Body of pancreas (tissue), 4 donors: ENCODE measurements around the gene ENTPD7. TPM values are rescaled to one million over a fixed set of nuclear protein-coding genes. Genes with fewer than 3 reads are reported as not detected.

Experiments
- ATAC-seq: fragments of 150-250 bp; one replicate; pipeline ENCODE4 v1.9.1; 2016
- DNase-seq, 4 donors: peaks; one replicate each; pipeline ENCODE4 v3.0.0-alpha.2; 2019
- H3K27ac ChIP-seq, 4 donors: fragments of 200-600 bp; sonication (generic); 1 replicate in 3 of 4; 2 replicates in 1 of 4; pipeline versions ENCODE4 v1.5.1 to v1.6.1; 2016 to 2019; ENCODE audit warnings: mild to moderate bottlenecking in 1 of 4, mixed read lengths in 1 of 4, moderate library complexity in 1 of 4
- H3K27me3 ChIP-seq, 2 donors: fragments of 200-600 bp; sonication (generic); one replicate each; pipeline ENCODE4 v1.6.0; 2016; ENCODE audit warnings: mild to moderate bottlenecking in 1 of 2
- H3K36me3 ChIP-seq, 2 donors: fragments of 200-600 bp; sonication (generic); replicated peaks in 1 of 2; 2 replicates each; pipeline ENCODE4 v1.5.1; 2016; ENCODE audit warnings: low read depth in 2 of 2; ENCODE audit not compliant: insufficient read depth in 1 of 2
- H3K4me1 ChIP-seq: fragments of 200-600 bp; sonication (generic); one replicate; pipeline ENCODE4 v1.6.0; 2016
- H3K4me3 ChIP-seq, 2 donors: fragments of 200-600 bp; sonication (generic); 1 replicate in 1 of 2; 2 replicates in 1 of 2; pipeline ENCODE4 v1.5.1; 2016 to 2019
- H3K9me3 ChIP-seq, 3 donors: fragments of 200-600 bp; sonication (generic); 1 replicate in 2 of 3; 2 replicates in 1 of 3; pipeline ENCODE4 v1.5.1; 2016
- CTCF ChIP-seq, 7 experiments: fragments of 450-650 bp in 4 of 7; fragments of 200-600 bp in 3 of 7; sonication (generic) in 3 of 7; IDR thresholded peaks; one replicate each; pipeline ENCODE4 v1.5.1; 2016 to 2019; ENCODE audit warnings: antibody characterized with exemption in 7 of 7
- POLR2A ChIP-seq, 3 donors: fragments of 450-650 bp; IDR thresholded peaks; one replicate each; pipeline ENCODE4 v1.6.1; 2016; ENCODE audit warnings: antibody characterized with exemption in 3 of 3, mild to moderate bottlenecking in 2 of 3
- WGBS, 2 donors: methylation state at CpG; one replicate each; pipeline ENCODE4 v1.1.5; 2017; 5-methylcytosine and 5-hydroxymethylcytosine counted together
- intact Hi-C: fragments of 100-400 bp; cut with DNase I; formaldehyde crosslinking; loops from one replicate; pipeline ENCODE4 v1.15.1; 2023
- total RNA-seq, 2 donors: library from RNA; depleted of rRNA; stranded (reverse); fragments of >200 nt; gene quantifications; one replicate each; pipeline ENCODE4 v1.1.0, GENCODE V29; 2016

The ENTPD7 gene
- total RNA-seq, 2 donors from 2014 or later, result 9.3 to 17.1 TPM

DNA sequence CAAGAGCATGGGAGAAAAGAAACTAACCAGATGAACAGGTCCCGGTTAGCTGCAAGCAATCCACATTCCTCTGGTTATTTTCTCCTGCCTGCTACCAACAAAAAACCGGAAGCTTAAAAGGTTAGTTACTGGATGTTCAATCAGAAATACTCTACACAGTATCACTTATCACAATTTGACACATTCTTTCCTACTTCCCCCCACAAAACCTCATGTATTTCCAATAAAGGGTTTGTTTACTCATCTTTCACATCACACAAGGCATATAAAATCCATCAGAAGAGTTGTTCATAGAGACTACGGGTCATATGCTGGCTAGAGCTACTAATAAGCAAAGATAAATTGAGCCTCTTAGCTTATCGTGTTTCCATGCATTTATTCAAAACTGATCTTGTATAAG is 43.9 kb upstream of the ENTPD7 start:
- Histone ChIP-seq H3K9me3 (no peaks in the 10 kb centered on the region), H3K27ac (no peak overlapping the region), H3K36me3 (peaks cover 0 to 5% of the 10 kb centered on the region in 2 donors), H3K4me3 (no peak overlapping the region), H3K4me1 (peaks cover 30% of the 10 kb centered on the region), H3K27me3 (no peaks in the 10 kb centered on the region)
- WGBS, 2 donors, result 42 to 60% methylated on average over 4 of the region's 4 CpGs
- TF ChIP-seq CTCF (IDR thresholded peaks at IDR 0.05) (no peak), POLR2A (IDR thresholded peaks at IDR 0.05) (no peak)
- intact Hi-C loops, result no loop called here
- no peak for ATAC-seq
- DNase-seq, result no peak

- intact Hi-C loops, result no loop called here
- Histone ChIP-seq H3K9me3 (no peaks in the 10 kb centered on the region), H3K27ac (no peak overlapping the region), H3K4me1 (peaks cover 35% of the 10 kb centered on the region), H3K36me3 (no peaks in the 10 kb centered on the region), H3K4me3 (no peak overlapping the region), H3K27me3 (no peaks in the 10 kb centered on the region)
- 52 to 54% methylated on average over 2 of the region's 2 CpGs for WGBS, 2 donors
- no peak for TF ChIP-seq CTCF (IDR thresholded peaks at IDR 0.05)
- no peak for TF ChIP-seq POLR2A (IDR thresholded peaks at IDR 0.05)
- DNase-seq, result no peak
- ATAC-seq, result no peak
Observed at GRCh38 chr10:99617696-99618095, 41.6 kb upstream of the ENTPD7 start.

DNA sequence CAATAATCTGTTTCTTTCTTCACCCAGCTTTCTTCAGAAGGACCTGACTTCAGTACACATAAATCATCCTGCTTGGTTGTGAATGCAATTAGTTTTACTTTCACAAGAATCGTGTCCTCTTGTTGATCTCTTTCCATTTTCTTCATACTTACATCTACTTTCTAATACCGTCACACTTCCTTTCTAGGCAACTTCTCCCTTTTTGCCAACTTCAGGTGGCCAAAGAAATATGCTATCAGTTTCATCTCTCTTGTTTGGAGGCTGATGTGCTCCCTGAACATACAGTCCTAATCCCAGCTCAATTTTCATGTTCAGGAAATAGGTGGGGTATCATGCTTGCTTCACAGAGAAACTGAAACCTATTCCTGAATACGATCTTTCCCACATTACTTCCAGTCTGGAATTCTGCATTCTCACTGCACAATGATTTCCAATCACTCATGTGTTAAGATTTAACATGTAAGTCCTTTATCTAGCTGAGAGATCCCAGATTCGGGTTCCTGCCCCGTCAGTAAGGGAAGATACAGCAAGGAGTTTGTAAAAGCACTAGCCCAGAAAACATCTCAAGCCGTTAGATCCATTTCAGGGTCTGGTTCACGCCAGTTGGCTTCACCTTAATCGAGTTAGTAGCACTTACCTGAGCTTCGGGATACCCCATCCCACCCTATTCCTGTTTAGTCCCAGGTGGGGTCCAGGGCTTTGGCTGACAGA is 40.1 kb upstream of the ENTPD7 start:
- no peak for DNase-seq
- H3K27ac ChIP-seq, result peak overlapping the region in 3 of 4 donors; percentile 64 to 99 (median 97)
- no peaks in the 10 kb centered on the region for H3K9me3 ChIP-seq
- ATAC-seq, result no peak
- H3K27me3 ChIP-seq, result no peaks in the 10 kb centered on the region
- intact Hi-C loops, result no loop called here
- 1 to 2% methylated on average over 9 of the region's 9 CpGs for WGBS, 2 donors
- no peaks in the 10 kb centered on the region for H3K36me3 ChIP-seq
- peak overlapping the region; percentile 45 to 78 for H3K4me3 ChIP-seq
- peak in 1 of 3 donors; percentile 8 for TF ChIP-seq POLR2A (IDR thresholded peaks at IDR 0.05)
- no peak for TF ChIP-seq CTCF (IDR thresholded peaks at IDR 0.05)
- H3K4me1 ChIP-seq, result peaks cover 35% of the 10 kb centered on the region

- intact Hi-C loops, result no loop called here
- H3K4me3 ChIP-seq, result peak within 1 kb of the TSS; percentile 45 to 78
- H3K9me3 ChIP-seq, result no peaks in the 10 kb centered on the region
- ATAC-seq (peak; percentile 91), DNase-seq (peak; percentile 94 to 99 (median 96))
- peaks cover 35% of the 10 kb centered on the region for H3K4me1 ChIP-seq
- peak within 1 kb of the TSS; percentile 88 to 99 (median 97) for H3K27ac ChIP-seq
- WGBS, 2 donors, result 0 to 1% methylated on average over 8 to 51 of the region's 75 CpGs
- H3K27me3 ChIP-seq, result no peaks in the 10 kb centered on the region
- TF ChIP-seq POLR2A (IDR thresholded peaks at IDR 0.05), result no peak
- no peak for TF ChIP-seq CTCF (IDR thresholded peaks at IDR 0.05)
- no peaks in the 10 kb centered on the region for H3K36me3 ChIP-seq
Observed at GRCh38 chr10:99619851-99620710, 39.2 kb upstream of the ENTPD7 start, which contains the start of gene SLC25A28. TSS of gene SLC25A28 (minus strand) at chr10:99620439. CDS start at chr10:99620335, 104 bp downstream.
